ENCODE data around the gene CERT1.
"Not testable (repeated sequence)": the region's sequence is repeated elsewhere in the genome, so short reads cannot be mapped to it uniquely, and the experiment has no call there.

Gene CERT1

DNA sequence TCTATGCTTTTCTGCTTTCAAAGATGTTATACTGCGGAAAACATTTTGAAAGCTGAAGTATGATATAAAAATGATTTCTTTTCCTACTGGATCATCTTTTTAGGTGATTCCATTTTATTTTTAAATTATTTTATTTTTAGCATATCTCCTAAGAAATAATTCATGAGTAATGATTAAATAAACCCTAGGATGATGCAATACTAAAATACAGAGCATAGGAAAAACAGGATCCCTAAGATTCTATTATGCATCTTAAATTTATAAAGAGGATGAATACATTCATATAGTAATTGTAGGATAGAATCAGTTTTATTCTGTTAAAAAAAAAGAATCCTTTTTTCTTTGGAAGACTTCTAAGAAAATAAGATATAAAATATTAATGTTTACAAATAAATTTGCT is 11.1 kb upstream of the CERT1 start:
- no peak for DNase-seq (ENCODE audit: low read depth in 2 of 2)

- DNase-seq (ENCODE audit: low read depth in 2 of 2): no peak
These were observed 10.6 kb upstream of the CERT1 start for GRCh38 chr5:75522025-75522424.

- no peak for DNase-seq (ENCODE audit: low read depth in 2 of 2)
These were observed 9.8 kb upstream of the CERT1 start for GRCh38 chr5:75521195-75521594.

GRCh38 chr5:75519761-75520160 is 8.3 kb upstream of the CERT1 start:
- DNase-seq (ENCODE audit: low read depth in 2 of 2): no peak

GRCh38 chr5:75514323-75514722 is 2.9 kb upstream of the CERT1 start:
- DNase-seq (ENCODE audit: low read depth in 2 of 2): no peak

- DNase-seq (ENCODE audit: low read depth in 2 of 2): no peak
These were observed 2.4 kb upstream of the CERT1 start for GRCh38 chr5:75513841-75514240.

GRCh38 chr5:75512383-75513074 is 1.1 kb upstream of the CERT1 start:
- no peak for DNase-seq (ENCODE audit: low read depth in 2 of 2)

- no peak for DNase-seq (ENCODE audit: low read depth in 2 of 2)
These were observed 494 bp downstream of the CERT1 start for GRCh38 chr5:75510836-75511434.

- no peak for DNase-seq (ENCODE audit: low read depth in 2 of 2)
These were observed 1.0 kb downstream of the CERT1 start for GRCh38 chr5:75510417-75510835.

DNA sequence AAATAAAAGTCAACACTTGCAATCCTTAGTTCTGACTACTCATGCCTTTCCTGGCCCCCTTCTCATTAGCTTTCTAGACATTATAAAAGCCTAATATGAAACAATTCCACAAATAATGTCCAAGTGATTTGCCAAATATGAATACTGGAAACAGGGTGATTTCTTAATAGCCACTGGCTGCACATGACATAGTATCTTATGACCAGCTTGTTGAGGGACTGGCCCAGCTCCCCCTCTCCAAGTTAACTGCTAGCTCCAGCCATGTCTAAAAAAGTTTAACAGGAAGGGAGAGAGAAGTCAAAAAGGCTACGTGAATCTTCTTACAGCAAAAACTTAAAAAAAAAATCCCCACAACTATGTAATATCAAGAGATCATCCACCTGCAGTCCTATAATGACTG is 1.5 kb downstream of the CERT1 start:
- DNase-seq (ENCODE audit: low read depth in 2 of 2): no peak

DNA sequence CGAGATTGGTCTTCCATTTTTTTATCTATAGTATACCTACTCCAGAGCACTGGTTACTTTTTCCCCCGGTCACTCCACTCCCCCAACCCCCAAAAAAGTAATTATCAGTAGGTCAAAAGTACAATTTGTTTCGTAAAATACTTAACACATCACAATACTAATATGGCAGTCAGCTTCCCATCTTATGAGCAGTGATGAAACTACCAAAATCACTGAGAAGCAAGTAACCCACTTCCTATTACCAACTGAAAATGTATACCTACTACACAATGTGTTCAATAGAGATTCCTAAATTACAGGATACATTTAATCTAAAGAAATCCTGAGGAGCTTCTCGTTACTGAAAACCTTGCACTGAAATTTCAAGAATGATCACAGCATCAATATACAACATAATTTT is 1.9 kb downstream of the CERT1 start:
- DNase-seq (ENCODE audit: low read depth in 2 of 2): no peak

GRCh38 chr5:75507841-75508240 is 3.6 kb downstream of the CERT1 start:
- no peak for DNase-seq (ENCODE audit: low read depth in 2 of 2)

DNA sequence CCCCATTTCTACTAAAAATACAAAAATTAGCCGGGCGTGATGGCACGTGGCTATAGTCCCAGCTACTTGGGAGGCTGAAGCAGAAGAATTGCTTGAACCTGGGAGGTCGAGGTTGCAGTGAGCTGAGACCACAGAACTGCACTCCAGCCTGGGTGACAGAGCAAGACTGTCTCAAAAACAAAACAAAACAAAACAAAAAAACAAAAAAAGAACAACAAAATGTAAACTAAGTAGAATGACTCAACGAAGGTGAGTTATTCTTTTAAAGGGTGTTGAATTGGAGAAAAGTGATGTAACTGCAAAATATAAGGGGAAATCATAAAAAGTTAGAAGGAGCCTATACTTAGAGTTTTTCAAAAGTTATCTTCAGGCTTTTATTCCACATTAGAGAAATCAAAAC is 6.3 kb downstream of the CERT1 start:
- not testable (repeated sequence) for DNase-seq (ENCODE audit: low read depth in 2 of 2)

GRCh38 chr5:75498875-75499274 is 12.6 kb downstream of the CERT1 start:
- not testable (repeated sequence) for DNase-seq (ENCODE audit: low read depth in 2 of 2)

DNA sequence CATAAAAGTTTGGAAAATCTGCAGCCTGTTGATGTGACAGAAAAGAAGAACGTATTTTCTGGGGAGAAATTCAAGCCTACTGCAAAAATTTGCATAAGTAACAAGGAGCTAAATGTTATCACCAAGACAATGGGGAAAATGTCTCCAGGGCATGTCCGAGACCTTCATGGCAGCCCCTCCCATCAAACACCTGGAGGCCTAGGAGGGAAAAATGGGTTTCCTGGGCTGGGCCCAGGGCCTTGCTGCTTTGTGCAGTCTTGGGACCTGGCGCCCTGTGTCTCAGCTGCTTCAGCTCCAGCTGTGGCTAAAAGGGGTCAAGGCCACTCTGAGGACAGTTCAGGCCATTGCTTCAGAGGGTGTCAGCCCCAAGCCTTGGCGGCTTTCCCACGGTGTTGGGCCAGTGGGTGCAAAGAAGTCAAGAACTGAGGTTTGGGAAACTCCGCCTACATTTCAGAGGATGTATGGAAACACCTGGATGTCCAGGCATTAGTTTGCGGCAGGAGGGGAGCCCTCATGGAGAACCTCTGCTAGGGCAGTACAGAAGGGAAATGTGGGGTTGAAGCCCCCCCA is 13.1 kb downstream of the CERT1 start:
- DNase-seq (ENCODE audit: low read depth in 2 of 2): no peak

- DNase-seq (ENCODE audit: low read depth in 2 of 2): no peak
These were observed 15.4 kb downstream of the CERT1 start for GRCh38 chr5:75496026-75496425.

GRCh38 chr5:75491621-75492020 is 19.8 kb downstream of the CERT1 start:
- no peak for DNase-seq (ENCODE audit: low read depth in 2 of 2)

DNA sequence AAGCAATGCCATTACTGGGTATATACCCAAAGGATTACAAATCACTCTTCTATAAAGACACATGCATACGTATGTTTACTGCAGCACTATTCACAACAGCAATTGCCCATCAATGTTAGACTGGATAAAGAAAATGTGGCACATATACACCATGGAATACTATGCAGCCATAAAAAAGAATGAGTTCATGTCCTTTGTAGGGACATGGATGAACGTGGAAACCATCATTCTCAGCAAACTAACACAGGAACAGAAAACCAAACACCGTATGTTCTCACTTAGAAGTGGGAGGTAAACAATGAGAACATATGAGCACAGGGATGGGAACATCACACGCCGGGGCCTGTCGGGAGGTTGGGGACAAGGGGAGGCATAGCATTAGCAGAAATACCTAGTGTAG is 21.6 kb downstream of the CERT1 start:
- not testable (repeated sequence) for DNase-seq (ENCODE audit: low read depth in 2 of 2)

DNA sequence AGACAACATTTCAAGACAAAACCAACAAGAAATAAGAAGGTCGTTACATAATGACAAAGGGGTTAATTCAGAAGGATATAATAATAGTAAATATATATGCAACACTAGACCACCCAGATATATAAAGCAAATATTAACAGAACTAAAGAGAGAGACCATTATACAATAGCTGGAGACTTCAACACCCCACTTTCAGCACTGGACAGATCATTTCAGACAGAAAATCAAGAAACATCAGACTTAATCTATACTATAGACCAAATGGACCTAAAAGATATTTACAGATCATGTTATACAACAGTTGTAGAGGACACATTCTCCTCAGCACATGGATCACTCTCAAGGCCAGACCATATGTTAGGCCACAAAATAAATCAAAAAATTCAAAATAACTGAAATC is 26.8 kb downstream of the CERT1 start:
- DNase-seq (ENCODE audit: low read depth in 2 of 2): no peak

DNA sequence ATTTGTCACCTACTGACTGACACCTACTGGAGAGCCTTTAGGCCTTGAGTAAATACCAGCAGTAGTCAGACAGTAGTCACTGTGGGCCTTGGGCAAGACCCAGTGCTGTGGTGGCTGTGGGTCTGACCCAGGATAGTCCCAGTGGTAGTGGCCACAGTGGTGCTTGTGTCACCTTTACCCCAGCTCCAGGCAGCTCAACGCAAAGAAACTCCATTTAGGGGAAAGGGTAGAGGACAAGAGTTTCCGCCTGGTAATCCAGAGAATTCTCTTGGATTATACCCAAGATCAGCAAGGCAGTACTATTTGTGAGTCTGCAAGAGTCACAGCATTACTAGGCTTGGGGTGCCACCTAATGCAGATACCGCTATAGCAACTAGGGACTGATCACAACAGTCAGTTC is 28.9 kb downstream of the CERT1 start:
- no peak for DNase-seq (ENCODE audit: low read depth in 2 of 2)

DNA sequence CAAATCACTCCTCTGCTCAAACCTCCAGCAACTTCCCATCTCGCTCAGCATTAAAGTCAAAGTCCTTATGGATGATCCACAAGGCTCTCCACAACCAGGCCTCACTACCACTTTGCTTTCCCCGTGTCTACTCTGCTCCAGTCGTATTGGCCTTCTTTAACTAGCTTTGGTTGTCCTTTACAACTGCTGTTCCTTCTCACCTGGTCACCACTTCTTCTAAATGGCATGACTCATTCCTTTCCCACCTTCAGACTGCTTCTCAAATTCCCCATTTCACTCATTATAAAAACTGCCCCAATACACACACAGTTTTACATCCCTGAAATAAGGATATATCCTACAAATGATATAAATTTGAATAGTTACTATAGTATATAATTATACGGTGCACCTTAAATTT is 30.4 kb downstream of the CERT1 start:
- no peak for DNase-seq (ENCODE audit: low read depth in 2 of 2)

DNA sequence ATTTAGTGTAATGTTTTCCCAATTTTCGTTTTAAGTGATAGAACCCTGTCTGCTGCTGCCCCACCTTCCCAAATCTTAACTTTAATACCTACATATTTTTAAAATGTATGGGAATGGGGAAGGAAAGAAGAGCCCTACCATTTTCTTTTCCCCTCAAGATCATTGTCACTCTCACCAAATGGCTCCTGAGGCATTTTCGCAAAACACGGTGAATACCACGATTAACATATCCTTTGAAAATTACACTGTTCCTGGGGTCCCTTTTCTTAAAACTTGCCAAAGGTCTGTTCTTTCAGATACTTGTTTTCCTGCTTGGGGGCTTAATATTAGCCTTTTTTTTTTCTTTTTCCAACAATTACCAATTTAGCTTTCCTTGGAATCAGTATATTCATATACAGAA is 36.1 kb downstream of the CERT1 start:
- DNase-seq (ENCODE audit: low read depth in 2 of 2): no peak

GRCh38 chr5:75473463-75473862 is 38.0 kb downstream of the CERT1 start:
- DNase-seq (ENCODE audit: low read depth in 2 of 2): no peak

DNA sequence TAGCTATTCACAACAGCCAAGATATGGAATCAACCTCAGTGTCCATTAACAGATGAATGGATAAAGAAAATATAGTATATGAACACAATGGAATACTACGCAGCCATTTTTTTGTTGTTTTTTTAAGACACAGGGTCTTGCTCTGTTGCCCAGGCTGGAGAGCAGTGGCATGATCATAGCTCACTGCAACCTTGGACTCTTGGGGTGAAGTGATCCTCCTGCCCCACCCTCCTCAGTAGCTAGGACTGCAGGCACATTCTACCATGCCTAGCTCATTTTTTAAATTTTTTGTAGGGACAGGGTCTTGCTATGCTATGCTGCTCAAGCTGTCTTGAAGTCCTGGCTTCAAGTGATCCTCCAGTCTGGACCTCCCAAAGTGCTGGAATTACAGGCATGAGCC is 38.5 kb downstream of the CERT1 start:
- no peak for DNase-seq (ENCODE audit: low read depth in 2 of 2)
